ENCODE results near the gene ADAMTSL1. TPM values are rescaled to one million over a fixed set of nuclear protein-coding genes. Genes with fewer than 3 reads are reported as not detected.

The ADAMTSL1 gene
- total and polyA plus RNA-seq, 5 donors from 2014 or later: not detected

- no peaks in the 10 kb centered on the region for H3K4me1 Mint-ChIP-seq
- H3K9me3 ChIP-seq (ENCODE audit: control insufficient read depth in 2 of 2, low read length in 2 of 2): no peaks in the 10 kb centered on the region
- ATAC-seq (ENCODE audit: low read depth in 2 of 2): no peak
Measured at GRCh38 chr9:18606846-18607245, 132.9 kb downstream of the ADAMTSL1 start.

GRCh38 chr9:18608371-18608770 lies 134.4 kb downstream of the ADAMTSL1 start:
- no peak overlapping the region for H3K4me3 ChIP-seq (ENCODE audit: low read depth, low read length)
- H3K27me3 Mint-ChIP-seq: no peaks in the 10 kb centered on the region

More at GRCh38 chr9:18606846-18607245, 132.9 kb downstream of the ADAMTSL1 start:
- H3K4me1 ChIP-seq (ENCODE audit: control insufficient read depth, insufficient read depth, low read length, poor library complexity, severe bottlenecking): no peaks in the 10 kb centered on the region
- DNase-seq: no peak
- Mint-ChIP-seq H3K27me3 (no peaks in the 10 kb centered on the region), H3K4me3 (no peak overlapping the region), H3K27ac (no peak overlapping the region), H3K9me3 (peaks cover 0 to 3% (median 0%) of the 10 kb centered on the region in 7 donors), H3K36me3 (no peaks in the 10 kb centered on the region)
- H3K27me3 ChIP-seq (ENCODE audit: control insufficient read depth, insufficient read depth, low read length): no peaks in the 10 kb centered on the region
- no peak overlapping the region for H3K27ac ChIP-seq (ENCODE audit: insufficient read depth, low read length, poor library complexity, severe bottlenecking)
- no peaks in the 10 kb centered on the region for H3K36me3 ChIP-seq (ENCODE audit: control insufficient read depth, insufficient read depth, low read length)
- no peak overlapping the region for H3K4me3 ChIP-seq (ENCODE audit: low read depth, low read length)

GRCh38 chr9:18610956-18611355 lies 137.0 kb downstream of the ADAMTSL1 start:
- no peak for ATAC-seq (ENCODE audit: low read depth in 2 of 2)
- Mint-ChIP-seq H3K27ac (no peak overlapping the region), H3K36me3 (no peaks in the 10 kb centered on the region), H3K9me3 (peaks cover 0 to 6% (median 3%) of the 10 kb centered on the region in 7 donors), H3K4me1 (no peaks in the 10 kb centered on the region), H3K4me3 (no peak overlapping the region), H3K27me3 (no peaks in the 10 kb centered on the region)
- no peaks in the 10 kb centered on the region for H3K36me3 ChIP-seq (ENCODE audit: control insufficient read depth, insufficient read depth, low read length)
- no peaks in the 10 kb centered on the region for H3K27me3 ChIP-seq (ENCODE audit: control insufficient read depth, insufficient read depth, low read length)
- H3K4me1 ChIP-seq (ENCODE audit: control insufficient read depth, insufficient read depth, low read length, poor library complexity, severe bottlenecking): no peaks in the 10 kb centered on the region
- H3K4me3 ChIP-seq (ENCODE audit: low read depth, low read length): no peak overlapping the region
- no peaks in the 10 kb centered on the region for H3K9me3 ChIP-seq (ENCODE audit: control insufficient read depth in 2 of 2, low read length in 2 of 2)
- no peak overlapping the region for H3K27ac ChIP-seq (ENCODE audit: insufficient read depth, low read length, poor library complexity, severe bottlenecking)
- no peak for DNase-seq

More at GRCh38 chr9:18608371-18608770, 134.4 kb downstream of the ADAMTSL1 start:
- Mint-ChIP-seq H3K36me3 (no peaks in the 10 kb centered on the region), H3K9me3 (peaks cover 0 to 3% (median 1%) of the 10 kb centered on the region in 7 donors), H3K4me3 (no peak overlapping the region), H3K27ac (no peak overlapping the region), H3K4me1 (no peaks in the 10 kb centered on the region)
- Histone ChIP-seq H3K27ac (ENCODE audit: insufficient read depth, low read length, poor library complexity, severe bottlenecking) (no peak overlapping the region), H3K9me3 (ENCODE audit: control insufficient read depth in 2 of 2, low read length in 2 of 2) (no peaks in the 10 kb centered on the region), H3K4me1 (ENCODE audit: control insufficient read depth, insufficient read depth, low read length, poor library complexity, severe bottlenecking) (no peaks in the 10 kb centered on the region), H3K27me3 (ENCODE audit: control insufficient read depth, insufficient read depth, low read length) (no peaks in the 10 kb centered on the region), H3K36me3 (ENCODE audit: control insufficient read depth, insufficient read depth, low read length) (no peaks in the 10 kb centered on the region)
- ATAC-seq (ENCODE audit: low read depth in 2 of 2): no peak
- no peak for DNase-seq

- peaks cover 0 to 6% (median 3%) of the 10 kb centered on the region in 7 donors for H3K9me3 Mint-ChIP-seq
- Histone ChIP-seq H3K9me3 (ENCODE audit: control insufficient read depth in 2 of 2, low read length in 2 of 2) (no peaks in the 10 kb centered on the region), H3K36me3 (ENCODE audit: control insufficient read depth, insufficient read depth, low read length) (no peaks in the 10 kb centered on the region), H3K27ac (ENCODE audit: insufficient read depth, low read length, poor library complexity, severe bottlenecking) (no peak overlapping the region), H3K4me1 (ENCODE audit: control insufficient read depth, insufficient read depth, low read length, poor library complexity, severe bottlenecking) (no peaks in the 10 kb centered on the region), H3K4me3 (ENCODE audit: low read depth, low read length) (no peak overlapping the region), H3K27me3 (ENCODE audit: control insufficient read depth, insufficient read depth, low read length) (no peaks in the 10 kb centered on the region)
- no peak overlapping the region for H3K27ac Mint-ChIP-seq
- H3K27me3 Mint-ChIP-seq: no peaks in the 10 kb centered on the region
- H3K36me3 Mint-ChIP-seq: no peaks in the 10 kb centered on the region
- ATAC-seq (ENCODE audit: low read depth in 2 of 2) (no peak), DNase-seq (no peak)
- H3K4me3 Mint-ChIP-seq: no peak overlapping the region
- no peaks in the 10 kb centered on the region for H3K4me1 Mint-ChIP-seq
Measured at GRCh38 chr9:18611971-18612370, 138.0 kb downstream of the ADAMTSL1 start.

- no peak for ATAC-seq (ENCODE audit: low read depth in 2 of 2)
Measured at GRCh38 chr9:18614116-18614515, 140.2 kb downstream of the ADAMTSL1 start.

GRCh38 chr9:18614651-18615050 lies 140.7 kb downstream of the ADAMTSL1 start:
- no peak for ATAC-seq (ENCODE audit: low read depth in 2 of 2)
- Mint-ChIP-seq H3K27me3 (no peaks in the 10 kb centered on the region), H3K36me3 (no peaks in the 10 kb centered on the region), H3K4me1 (no peaks in the 10 kb centered on the region), H3K9me3 (peaks cover 0 to 4% (median 3%) of the 10 kb centered on the region in 7 donors), H3K27ac (no peak overlapping the region), H3K4me3 (no peak overlapping the region)
- Histone ChIP-seq H3K36me3 (ENCODE audit: control insufficient read depth, insufficient read depth, low read length) (no peaks in the 10 kb centered on the region), H3K4me1 (ENCODE audit: control insufficient read depth, insufficient read depth, low read length, poor library complexity, severe bottlenecking) (no peaks in the 10 kb centered on the region), H3K27me3 (ENCODE audit: control insufficient read depth, insufficient read depth, low read length) (no peaks in the 10 kb centered on the region), H3K27ac (ENCODE audit: insufficient read depth, low read length, poor library complexity, severe bottlenecking) (no peak overlapping the region), H3K4me3 (ENCODE audit: low read depth, low read length) (no peak overlapping the region), H3K9me3 (ENCODE audit: control insufficient read depth in 2 of 2, low read length in 2 of 2) (no peaks in the 10 kb centered on the region)
- DNase-seq: no peak

More at GRCh38 chr9:18614116-18614515, 140.2 kb downstream of the ADAMTSL1 start:
- no peaks in the 10 kb centered on the region for H3K9me3 ChIP-seq (ENCODE audit: control insufficient read depth in 2 of 2, low read length in 2 of 2)
- H3K27me3 Mint-ChIP-seq: no peaks in the 10 kb centered on the region
- no peaks in the 10 kb centered on the region for H3K36me3 ChIP-seq (ENCODE audit: control insufficient read depth, insufficient read depth, low read length)
- peaks cover 0 to 4% (median 3%) of the 10 kb centered on the region in 7 donors for H3K9me3 Mint-ChIP-seq
- H3K4me3 Mint-ChIP-seq: no peak overlapping the region
- no peak overlapping the region for H3K4me3 ChIP-seq (ENCODE audit: low read depth, low read length)
- H3K27ac Mint-ChIP-seq: no peak overlapping the region
- no peaks in the 10 kb centered on the region for H3K27me3 ChIP-seq (ENCODE audit: control insufficient read depth, insufficient read depth, low read length)
- H3K4me1 Mint-ChIP-seq: no peaks in the 10 kb centered on the region
- no peak for DNase-seq
- no peaks in the 10 kb centered on the region for H3K4me1 ChIP-seq (ENCODE audit: control insufficient read depth, insufficient read depth, low read length, poor library complexity, severe bottlenecking)
- H3K27ac ChIP-seq (ENCODE audit: insufficient read depth, low read length, poor library complexity, severe bottlenecking): no peak overlapping the region
- H3K36me3 Mint-ChIP-seq: no peaks in the 10 kb centered on the region

GRCh38 chr9:18616976-18617375 lies 143.0 kb downstream of the ADAMTSL1 start:
- Mint-ChIP-seq H3K36me3 (no peaks in the 10 kb centered on the region), H3K27me3 (no peaks in the 10 kb centered on the region), H3K27ac (no peak overlapping the region), H3K4me3 (no peak overlapping the region), H3K9me3 (peaks cover 0 to 4% (median 2%) of the 10 kb centered on the region in 7 donors), H3K4me1 (no peaks in the 10 kb centered on the region)
- Histone ChIP-seq H3K27me3 (ENCODE audit: control insufficient read depth, insufficient read depth, low read length) (no peaks in the 10 kb centered on the region), H3K4me3 (ENCODE audit: low read depth, low read length) (no peak overlapping the region), H3K27ac (ENCODE audit: insufficient read depth, low read length, poor library complexity, severe bottlenecking) (no peak overlapping the region), H3K4me1 (ENCODE audit: control insufficient read depth, insufficient read depth, low read length, poor library complexity, severe bottlenecking) (no peaks in the 10 kb centered on the region), H3K9me3 (ENCODE audit: control insufficient read depth in 2 of 2, low read length in 2 of 2) (no peaks in the 10 kb centered on the region), H3K36me3 (ENCODE audit: control insufficient read depth, insufficient read depth, low read length) (no peaks in the 10 kb centered on the region)
- ATAC-seq (ENCODE audit: low read depth in 2 of 2): no peak
- no peak for DNase-seq

- Histone ChIP-seq H3K4me3 (ENCODE audit: low read depth, low read length) (no peak overlapping the region), H3K27me3 (ENCODE audit: control insufficient read depth, insufficient read depth, low read length) (no peaks in the 10 kb centered on the region), H3K9me3 (ENCODE audit: control insufficient read depth in 2 of 2, low read length in 2 of 2) (no peaks in the 10 kb centered on the region), H3K36me3 (ENCODE audit: control insufficient read depth, insufficient read depth, low read length) (no peaks in the 10 kb centered on the region), H3K4me1 (ENCODE audit: control insufficient read depth, insufficient read depth, low read length, poor library complexity, severe bottlenecking) (no peaks in the 10 kb centered on the region), H3K27ac (ENCODE audit: insufficient read depth, low read length, poor library complexity, severe bottlenecking) (no peak overlapping the region)
- no peak for DNase-seq
- H3K9me3 Mint-ChIP-seq: peaks cover 0 to 4% (median 2%) of the 10 kb centered on the region in 7 donors
- H3K27me3 Mint-ChIP-seq: no peaks in the 10 kb centered on the region
- H3K36me3 Mint-ChIP-seq: no peaks in the 10 kb centered on the region
- no peaks in the 10 kb centered on the region for H3K4me1 Mint-ChIP-seq
- H3K27ac Mint-ChIP-seq: no peak overlapping the region
- no peak overlapping the region for H3K4me3 Mint-ChIP-seq
- ATAC-seq (ENCODE audit: low read depth in 2 of 2): no peak
Measured at GRCh38 chr9:18617759-18618158, 143.8 kb downstream of the ADAMTSL1 start.
